ENCODE measurements around the gene TRIM73.
"Not testable (repeated sequence)": the region's sequence is repeated elsewhere in the genome, so short reads cannot be mapped to it uniquely, and the experiment has no call there.

The TRIM73 gene

DNA sequence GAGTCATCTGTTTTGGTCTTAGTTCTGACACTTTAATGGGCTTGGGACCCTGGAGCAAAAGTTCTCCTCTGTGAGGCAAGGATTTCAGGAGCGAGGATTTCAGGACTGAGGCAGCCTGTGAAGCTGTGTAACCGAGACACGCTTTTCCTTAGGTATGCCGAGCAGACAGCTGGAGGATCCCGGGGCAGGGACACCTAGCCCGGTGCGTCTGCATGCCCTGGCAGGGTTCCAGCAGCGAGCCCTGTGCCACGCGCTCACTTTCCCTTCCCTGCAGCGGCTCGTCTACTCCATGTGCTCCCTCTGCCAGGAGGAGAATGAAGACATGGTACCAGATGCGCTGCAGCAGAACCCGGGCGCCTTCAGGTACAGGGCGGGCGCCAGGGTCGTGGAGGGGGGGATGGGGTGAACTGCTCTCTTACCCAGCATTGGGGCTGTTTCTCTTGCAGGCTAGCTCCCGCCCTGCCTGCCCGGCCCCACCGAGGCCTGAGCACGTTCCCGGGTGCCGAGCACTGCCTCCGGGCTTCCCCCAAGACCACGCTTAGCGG, 20.5 kb downstream of the TRIM73 start:
- not testable (repeated sequence) for DNase-seq (ENCODE audit: low read depth)

DNA sequence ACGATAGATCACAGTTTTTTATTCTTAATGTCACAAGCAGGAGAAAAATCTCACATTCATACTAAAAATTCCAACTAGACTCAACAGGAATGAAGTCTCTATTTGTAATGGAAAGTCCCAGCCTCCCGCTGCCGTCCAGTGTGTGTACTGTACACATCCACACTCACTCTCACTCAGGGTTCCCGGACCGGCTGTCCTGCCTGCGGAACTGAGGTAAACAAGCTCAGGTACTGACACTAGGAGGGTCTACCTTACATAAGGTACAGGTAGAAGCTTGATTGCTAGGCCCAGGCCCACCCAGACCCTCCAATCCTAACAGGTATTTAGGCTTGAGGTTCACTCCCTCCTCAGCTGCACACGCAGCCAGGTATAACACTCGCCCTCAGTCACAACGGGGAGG, 21.4 kb downstream of the TRIM73 start:
- DNase-seq (ENCODE audit: low read depth): not testable (repeated sequence)

DNA sequence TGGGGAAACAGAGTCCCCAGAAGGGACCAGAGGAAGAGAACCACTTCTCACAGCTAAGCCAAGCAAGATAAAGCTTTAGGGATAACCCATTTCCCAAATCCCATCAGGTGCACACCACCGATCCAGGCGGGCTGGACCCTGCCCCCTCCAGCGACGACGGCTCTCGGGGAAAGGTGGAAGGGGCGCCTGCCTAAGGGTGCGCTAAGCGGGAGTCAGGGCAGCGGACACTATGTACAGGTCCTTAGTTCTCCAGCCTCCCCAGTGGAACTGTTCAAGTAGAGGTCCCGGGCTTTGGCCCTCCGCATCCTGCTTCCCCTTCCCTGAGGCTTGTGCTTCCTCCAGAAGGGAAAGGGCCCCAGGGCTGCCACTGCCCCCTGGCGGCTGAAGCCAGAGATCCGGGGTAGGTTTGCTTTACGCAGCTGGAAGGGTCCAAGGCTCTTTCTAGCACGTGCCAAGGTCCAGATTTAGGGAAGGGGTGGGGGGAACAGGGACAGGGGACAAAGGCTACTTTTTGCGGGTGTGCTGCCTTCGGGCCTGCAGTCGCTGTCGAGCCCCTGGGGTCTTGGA, 22.9 kb downstream of the TRIM73 start:
- DNase-seq (ENCODE audit: low read depth): not testable (repeated sequence)

DNA sequence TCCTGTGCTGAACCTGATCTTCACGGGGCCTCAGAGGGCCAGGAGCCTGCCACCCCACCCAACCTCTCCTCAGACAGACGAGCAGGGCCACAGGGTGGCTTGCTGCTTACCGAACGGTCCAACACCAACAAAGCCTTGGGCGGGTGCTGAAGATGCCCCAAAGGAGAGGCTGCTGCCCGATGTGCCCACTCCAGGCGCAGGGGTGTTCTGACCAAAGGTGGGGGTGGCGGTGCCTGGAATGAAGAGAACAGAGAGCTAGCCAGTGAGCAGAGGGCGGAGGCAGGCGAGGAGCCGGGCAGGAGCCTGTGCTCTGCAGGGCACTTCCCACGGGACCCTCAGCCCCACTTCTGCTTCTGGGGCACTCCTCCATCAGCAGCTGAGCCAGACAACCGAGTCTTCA, 23.8 kb downstream of the TRIM73 start:
- not testable (repeated sequence) for DNase-seq (ENCODE audit: low read depth)

DNA sequence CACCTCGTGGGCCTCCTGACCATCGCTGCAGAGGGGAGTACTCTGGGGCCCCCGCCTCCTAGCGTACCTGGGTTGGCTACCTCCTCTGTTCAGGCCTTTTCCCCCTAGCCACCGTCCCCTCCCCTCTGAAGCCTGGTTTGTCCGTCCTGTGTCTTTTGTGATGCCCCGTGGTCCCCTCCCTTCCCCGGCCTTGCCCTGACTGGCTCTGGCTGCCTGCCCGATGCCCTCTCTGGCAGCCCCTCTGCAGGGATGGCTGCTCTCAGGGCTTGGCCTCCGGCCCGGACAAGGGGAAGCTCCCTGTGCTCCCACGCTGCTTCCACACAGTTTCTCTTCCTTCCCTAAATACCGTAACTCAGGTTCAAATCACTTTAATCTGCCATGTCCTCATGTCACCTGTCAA, 24.3 kb downstream of the TRIM73 start:
- DNase-seq (ENCODE audit: low read depth): not testable (repeated sequence)

DNA sequence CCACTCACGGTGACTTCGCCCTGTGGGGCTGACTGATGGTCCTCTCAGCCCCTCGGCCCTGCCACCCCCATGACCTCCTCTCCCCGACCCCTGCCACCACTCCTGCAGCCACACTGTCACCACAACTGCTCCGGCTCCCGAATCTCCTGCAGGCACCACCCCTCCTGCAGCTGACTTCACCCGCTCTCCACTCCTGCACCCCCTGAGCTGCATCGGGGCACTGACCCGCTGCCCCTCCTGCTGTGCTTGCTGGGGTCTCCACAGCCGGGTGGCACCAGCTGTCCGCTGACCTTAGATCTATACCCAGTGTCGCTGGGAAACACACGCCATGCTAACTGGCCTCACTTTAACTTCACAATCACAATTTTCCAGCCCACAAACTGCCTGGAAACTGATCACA, 24.7 kb downstream of the TRIM73 start:
- DNase-seq (ENCODE audit: low read depth): not testable (repeated sequence)

DNA sequence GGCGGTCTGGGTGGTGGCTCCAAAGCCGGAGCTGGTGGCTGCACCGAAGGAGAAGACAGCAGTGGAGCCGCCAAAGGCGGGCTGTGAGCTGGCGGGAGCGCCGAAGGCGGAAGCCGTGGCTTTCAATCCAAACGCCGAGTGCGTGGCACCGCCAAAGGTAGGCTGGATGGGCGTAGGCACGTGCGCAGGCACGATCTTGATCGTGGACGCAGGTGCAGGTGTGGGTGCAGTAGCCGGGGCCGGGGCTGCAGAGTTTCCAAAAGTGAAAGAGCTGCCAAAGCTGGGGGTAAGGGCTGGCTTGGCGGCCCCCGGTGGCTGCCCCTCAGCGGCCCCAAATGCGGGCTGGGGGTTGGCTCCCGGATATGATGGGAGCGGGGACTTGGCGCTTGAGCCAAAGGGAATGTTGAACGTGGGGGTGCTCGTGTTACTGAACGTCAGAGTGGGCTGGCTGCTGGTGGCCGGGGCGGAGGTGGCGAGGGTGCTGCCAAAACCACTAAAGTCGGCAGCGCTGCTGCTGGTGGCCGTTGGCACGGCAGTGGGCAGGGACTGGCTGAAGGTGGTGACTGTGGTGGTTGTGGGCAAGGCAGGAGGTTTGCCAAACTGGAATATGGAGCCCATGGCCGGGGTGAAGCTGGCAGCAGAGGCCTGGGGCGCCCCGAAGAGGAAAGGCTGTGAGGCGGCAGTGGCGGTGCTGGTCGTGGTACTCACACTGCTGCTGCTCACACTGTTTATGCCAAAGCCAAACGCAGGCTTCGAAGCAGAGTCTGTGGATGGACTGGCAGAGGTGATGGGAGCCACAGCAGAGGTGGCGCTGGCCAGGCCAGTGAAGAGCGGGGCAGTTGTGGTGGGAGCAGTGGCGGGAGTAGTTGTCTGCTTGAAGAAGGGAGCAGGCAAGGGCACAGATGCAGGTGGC, 26.6 kb downstream of the TRIM73 start:
- not testable (repeated sequence) for DNase-seq (ENCODE audit: low read depth)

DNA sequence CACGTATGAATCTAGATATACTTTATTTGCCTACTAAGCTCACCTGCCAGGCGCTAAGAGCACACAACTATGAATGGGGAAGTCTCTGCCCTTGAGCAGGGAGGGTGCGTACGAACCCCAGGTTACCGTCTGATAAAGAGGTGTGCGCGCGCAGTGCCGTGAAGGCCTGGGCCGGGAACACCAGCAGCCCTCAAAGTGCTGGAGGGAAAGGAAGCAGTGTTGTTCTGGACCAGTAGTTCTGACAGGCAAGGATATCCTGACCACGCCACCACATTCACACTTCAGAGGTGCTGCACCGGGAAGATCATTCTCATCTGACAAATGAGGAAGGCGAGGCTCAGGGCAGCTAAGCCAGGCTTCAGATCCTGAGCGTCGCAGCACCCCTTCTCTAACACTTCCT, 28.1 kb downstream of the TRIM73 start:
- DNase-seq (ENCODE audit: low read depth): not testable (repeated sequence)

DNA sequence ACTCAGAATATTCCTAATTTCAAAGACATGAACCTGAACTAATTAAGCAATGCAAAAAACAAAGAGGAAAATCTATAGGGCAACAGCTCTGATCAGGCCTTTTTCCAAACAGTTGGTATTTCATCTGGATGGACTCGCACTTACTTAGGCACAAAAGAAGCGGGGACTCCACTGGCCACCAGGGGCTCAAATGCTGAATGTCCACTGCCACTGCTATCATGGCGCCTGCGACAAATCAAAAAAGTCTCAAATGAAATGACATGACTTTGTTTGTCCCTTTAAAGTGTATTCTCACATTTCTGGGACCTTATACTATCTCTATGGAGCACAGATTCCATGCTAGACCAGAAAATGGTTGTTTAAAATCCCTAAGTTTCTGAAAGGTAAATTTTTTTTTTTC, 43.6 kb downstream of the TRIM73 start:
- DNase-seq (ENCODE audit: low read depth): not testable (repeated sequence)

DNA sequence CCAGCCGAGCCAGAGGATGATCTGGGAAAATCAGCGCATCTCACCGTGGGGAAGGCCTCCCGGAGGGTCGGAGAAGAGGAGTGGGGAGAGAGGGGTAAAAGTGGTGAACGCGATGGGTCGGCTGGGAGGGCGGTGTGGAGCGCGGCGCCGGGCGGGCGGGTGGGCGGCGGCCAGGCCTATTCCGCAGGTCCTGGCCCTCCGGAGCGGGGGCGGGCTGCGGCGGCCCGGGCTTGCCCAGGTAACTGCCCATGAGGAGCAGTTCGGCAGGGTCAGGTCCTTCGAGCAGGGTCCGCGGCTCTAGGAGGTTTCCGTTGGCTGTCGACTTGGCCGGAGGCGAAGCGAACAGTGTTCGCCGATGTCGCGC, 46.7 kb downstream of the TRIM73 start:
- not testable (repeated sequence) for DNase-seq (ENCODE audit: low read depth)

DNA sequence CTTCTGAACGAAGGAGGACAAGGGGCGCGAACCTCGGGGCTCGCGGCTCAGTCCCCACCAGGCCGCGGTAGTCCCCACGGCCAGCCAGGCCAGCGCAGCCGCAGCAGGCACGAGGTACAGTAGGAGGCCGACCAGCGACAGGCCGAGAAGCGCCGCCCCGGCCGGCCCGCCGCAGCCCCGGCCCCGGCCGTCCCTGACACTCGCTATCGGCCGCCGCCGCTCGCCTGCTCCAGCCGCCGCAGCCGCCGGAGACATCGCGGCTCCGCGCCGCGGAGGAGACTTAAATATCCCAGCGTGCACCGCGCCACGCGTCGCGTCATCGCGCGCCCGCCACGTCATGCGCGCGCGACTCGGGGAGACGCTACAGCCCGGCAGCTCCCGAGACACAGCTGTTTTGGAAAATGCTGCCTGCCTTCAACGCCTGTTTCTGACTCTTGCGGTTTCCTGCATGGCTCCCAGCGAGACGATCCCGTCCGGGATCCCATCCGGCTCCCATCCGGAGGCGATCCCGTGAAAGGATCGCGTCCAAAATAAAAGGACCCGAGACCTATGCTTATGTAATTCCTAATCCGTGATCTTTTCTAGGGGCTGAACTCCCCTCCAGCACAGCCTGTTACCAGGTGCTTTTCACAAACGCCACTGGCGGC, 47.2 kb downstream of the TRIM73 start:
- peak; percentile 2 for DNase-seq (ENCODE audit: low read depth)

DNA sequence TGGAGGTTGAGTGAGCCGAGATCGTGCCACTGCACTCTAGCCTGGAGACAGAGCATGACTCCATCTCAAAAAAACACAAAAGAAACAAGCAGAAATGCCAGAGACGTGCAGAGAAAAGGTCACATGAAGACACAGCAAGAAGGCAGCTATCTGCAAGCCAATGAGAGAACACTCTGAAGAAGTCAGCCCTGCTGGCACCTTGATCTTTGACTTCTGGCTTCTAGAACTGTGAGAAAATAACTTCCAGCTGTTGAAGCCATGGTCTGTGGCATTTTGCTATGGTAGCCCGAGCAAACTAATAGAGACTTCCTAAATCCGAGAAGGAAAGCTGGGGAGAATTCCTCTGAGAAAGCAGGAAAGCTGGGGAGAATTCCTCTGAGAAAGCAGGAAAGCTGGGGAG, 54.5 kb downstream of the TRIM73 start:
- not testable (repeated sequence) for DNase-seq (ENCODE audit: low read depth)

DNA sequence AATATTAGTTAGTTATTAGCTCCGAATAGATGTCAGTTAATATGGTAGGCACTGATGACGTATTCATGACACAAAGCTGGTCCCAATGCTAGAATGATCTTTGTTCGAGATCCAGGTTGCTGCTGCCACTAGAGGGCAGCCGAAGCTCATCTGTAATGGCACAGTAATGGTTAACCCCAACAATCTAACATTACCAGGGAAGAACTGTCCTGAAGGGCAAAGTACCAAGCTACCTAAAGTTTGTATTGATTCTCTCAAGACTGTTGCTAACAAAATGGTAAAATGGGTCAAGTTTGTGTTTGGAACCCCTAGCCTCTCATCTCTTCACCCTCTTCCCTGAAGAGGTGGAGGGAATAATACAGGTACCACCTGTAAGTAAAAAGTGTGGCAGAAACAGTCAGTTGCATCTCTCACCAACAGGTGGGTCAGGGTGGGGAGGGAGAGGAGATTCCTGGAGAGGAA, 57.1 kb downstream of the TRIM73 start:
- not testable (repeated sequence) for DNase-seq (ENCODE audit: low read depth)

All from GM04503 (cell line).